SK-N-SH (cell line): Measurements from ENCODE around the gene GPR137B. TPM values are rescaled to one million over a fixed set of nuclear protein-coding genes. Genes with fewer than 3 reads are reported as not detected.

ENCODE experiments used
- CTCF ChIA-PET: fragments of 300-600, 350-600 bp; formaldehyde crosslinking; extraction: SDS; loops from one replicate; lab custom pipeline; 2021; lab: Yijun Ruan, JAX
- POLR2A ChIA-PET: fragments of 350-600 bp; sonication (Branson Sonifier 250); formaldehyde crosslinking; extraction: SDS; loops from one replicate; lab custom pipeline; 2020; ENCODE audit warnings: antibody characterized with exemption, inconsistent platforms; lab: Yijun Ruan, JAX
- DNase-seq: peaks from one replicate; pipeline ENCODE4 v3.0.0; 2012
- H2AFZ ChIP-seq: fragments of 200-600 bp; sonication (generic); 2 replicates; pipeline ENCODE4 v1.8.1; 2016; ENCODE audit warnings: antibody characterized with exemption, mild to moderate bottlenecking, low read depth
- H3F3A ChIP-seq: fragments of 200-600 bp; sonication (generic); replicated peaks from 2 replicates; pipeline ENCODE3; 2016; ENCODE audit warnings: antibody characterized with exemption, mild to moderate bottlenecking; ENCODE audit not compliant: insufficient read depth
- H3K27ac ChIP-seq, 2 experiments: fragments of 200-500 bp in 1 of 2; fragments of 200-600 bp in 1 of 2; sonication (Bioruptor generic) in 1 of 2; sonication (generic), shearing (Covaris generic) in 1 of 2; 2 replicates each; pipeline versions ENCODE4 v1.5.1 to v1.6.1; 2014 to 2016; ENCODE audit warnings: low read depth in 2 of 2, inconsistent platforms in 1 of 2, low read length in 1 of 2, mild to moderate bottlenecking in 1 of 2, mixed read lengths in 1 of 2
- H3K27me3 ChIP-seq: fragments of 200-600 bp; sonication (generic), shearing (Covaris generic); 2 replicates; pipeline ENCODE4 v1.6.1; 2016; ENCODE audit warnings: mixed run types; ENCODE audit not compliant: insufficient read depth
- H3K36me3 ChIP-seq, 2 experiments: fragments of 200-500 bp in 1 of 2; fragments of 200-600 bp in 1 of 2; sonication (Bioruptor generic) in 1 of 2; sonication (generic) in 1 of 2; replicated peaks in 1 of 2; 2 replicates each; pipeline versions ENCODE3 to v1.5.1; 2014 to 2016; ENCODE audit warnings: low read length in 1 of 2, mild to moderate bottlenecking in 1 of 2; ENCODE audit not compliant: insufficient read depth in 2 of 2, control insufficient read depth in 1 of 2
- H3K4me1 ChIP-seq, 2 experiments: fragments of 200-500 bp in 1 of 2; fragments of 200-600 bp in 1 of 2; sonication (Bioruptor generic) in 1 of 2; sonication (generic), shearing (Covaris generic) in 1 of 2; 2 replicates each; pipeline versions ENCODE4 v1.5.1 to v1.6.1; 2014 to 2016; ENCODE audit warnings: low read depth in 1 of 2, low read length in 1 of 2, mixed run types in 1 of 2; ENCODE audit not compliant: insufficient read depth in 2 of 2, control insufficient read depth in 1 of 2
- H3K4me2 ChIP-seq: fragments of 200-600 bp; sonication (generic), shearing (Covaris generic); 2 replicates; pipeline ENCODE4 v1.6.1; 2017; ENCODE audit warnings: mixed run types
- H3K4me3 ChIP-seq, 2 experiments: fragments of 200-500 bp in 1 of 2; fragments of 200-600 bp in 1 of 2; sonication (Bioruptor generic) in 1 of 2; sonication (generic), shearing (Covaris generic) in 1 of 2; 2 replicates each; pipeline versions ENCODE4 v1.5.1 to v1.8.1; 2014 to 2016; ENCODE audit warnings: low read depth in 2 of 2, inconsistent platforms in 1 of 2, low read length in 1 of 2, mild to moderate bottlenecking in 1 of 2, mixed read lengths in 1 of 2, moderate library complexity in 1 of 2
- H3K79me2 ChIP-seq: fragments of 200-600 bp; sonication (generic); 2 replicates; pipeline ENCODE4 v1.8.1; 2017; ENCODE audit warnings: mild to moderate bottlenecking; ENCODE audit not compliant: insufficient read depth
- H3K9ac ChIP-seq: fragments of 200-600 bp; sonication (generic); 2 replicates; pipeline ENCODE4 v1.6.1; 2017; ENCODE audit warnings: mixed run types
- H3K9me2 ChIP-seq: fragments of 200-600 bp; sonication (generic); 2 replicates; pipeline ENCODE4 v1.6.1; 2017; ENCODE audit warnings: mixed run types
- H3K9me3 ChIP-seq: fragments of 200-600 bp; sonication (generic); 2 replicates; pipeline ENCODE4 v1.6.1; 2017; ENCODE audit warnings: mixed run types, mild to moderate bottlenecking, moderate library complexity
- H4K20me1 ChIP-seq: fragments of 200-600 bp; sonication (generic); 2 replicates; pipeline ENCODE4 v1.6.1; 2017; ENCODE audit warnings: mild to moderate bottlenecking, mixed run types; ENCODE audit not compliant: insufficient read depth
- CTCF ChIP-seq: fragments of 200-600 bp; sonication (generic); IDR thresholded peaks from 2 replicates; pipeline ENCODE4 v1.6.1; 2017; ENCODE audit warnings: antibody characterized with exemption, mild to moderate bottlenecking, moderate library complexity
- EP300 ChIP-seq, 2 experiments: IDR thresholded peaks; 2 replicates each; pipeline versions ENCODE4 v1.4.0 to v1.6.1; 2012; ENCODE audit warnings: borderline replicate concordance in 1 of 2, low read depth in 1 of 2, low read length in 1 of 2
- FOSL2 ChIP-seq: IDR thresholded peaks from 2 replicates; pipeline ENCODE4 v1.4.0; 2012; ENCODE audit warnings: low read depth, mild to moderate bottlenecking, moderate library complexity, borderline replicate concordance
- FOXM1 ChIP-seq: IDR thresholded peaks from 2 replicates; pipeline ENCODE4 v1.4.0; 2012; ENCODE audit warnings: low read depth, mild to moderate bottlenecking
- GABPA ChIP-seq: IDR thresholded peaks from 2 replicates; pipeline ENCODE4 v1.4.0; 2012; ENCODE audit warnings: low read depth, mild to moderate bottlenecking
- IRF3 ChIP-seq: fragments of 150-350 bp; IDR thresholded peaks from 2 replicates; pipeline ENCODE4 v1.6.1; 2016; ENCODE audit warnings: mild to moderate bottlenecking, low read depth, low read length
- MEF2A ChIP-seq: IDR thresholded peaks from 2 replicates; pipeline ENCODE4 v1.4.0; 2012; ENCODE audit warnings: low read depth, borderline replicate concordance
- MXI1 ChIP-seq: IDR thresholded peaks from 2 replicates; pipeline ENCODE4 v1.6.1; 2012; ENCODE audit warnings: mild to moderate bottlenecking, low read depth, low read length, improper control_type of control experiment
- RAD21 ChIP-seq: IDR thresholded peaks from 2 replicates; pipeline ENCODE4 v1.6.1; 2012; ENCODE audit warnings: mild to moderate bottlenecking, low read length
- WGBS: methylation state at CpG from one replicate; pipeline ENCODE4 v1.1.6; 2017; ENCODE audit warnings: low lambda C conversion rate; 5-methylcytosine and 5-hydroxymethylcytosine counted together
- polyA plus RNA-seq, 3 experiments: library from polyadenylated mRNA; depleted of rRNA; stranded (reverse); fragments of >200 nt; gene quantifications; 2 replicates each; pipeline ENCODE4 v1.2.3, GENCODE V29; 2012
- TF ChIP-seq, protein P1 (sequence below): IDR thresholded peaks from 2 replicates; pipeline ENCODE4 v1.6.1; 2012; ENCODE audit warnings: mild to moderate bottlenecking, low read depth, low read length, moderate library complexity

The GPR137B gene
- polyA plus RNA-seq, 1 of the 3 experiments (the other 2 are of a cell fraction), result 7.0 TPM

DNA sequence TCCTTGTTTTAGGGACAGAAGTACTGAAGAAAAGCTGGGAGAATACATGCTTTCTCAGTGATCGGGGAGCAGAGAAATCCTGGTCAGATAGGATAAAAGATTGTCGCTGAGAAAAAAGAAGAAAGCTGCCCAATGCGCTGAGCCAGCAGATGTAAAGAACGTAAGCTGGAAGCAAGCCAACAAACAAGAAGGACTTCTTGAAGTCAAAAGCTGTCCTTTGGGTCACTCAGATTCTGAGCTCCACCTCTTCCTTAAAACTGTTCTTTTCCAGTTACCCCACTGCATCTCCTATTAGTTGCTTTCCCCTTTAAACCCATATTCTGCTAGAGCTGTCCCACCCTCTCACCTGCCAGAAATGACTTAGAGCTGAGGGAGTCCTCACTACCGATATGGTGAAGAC lies 64.8 kb downstream of the GPR137B start:
- CTCF ChIA-PET, result no interaction called here
- no peak for DNase-seq
- TF ChIP-seq GABPA (no peak), EP300 (IDR thresholded peaks at IDR 0.05; ENCODE audit: borderline replicate concordance in 1 of 2, low read depth in 1 of 2, low read length in 1 of 2) (no peak), CTCF (no peak), IRF3 (no peak), FOXM1 (no peak), FOSL2 (no peak)
- Histone ChIP-seq H3K9me3 (no peaks in the 10 kb centered on the region), H3K4me2 (no peak overlapping the region), H3K79me2 (no peaks in the 10 kb centered on the region), H3K4me3 (no peak overlapping the region), H3K9ac (no peak overlapping the region), H3K27ac (no peak overlapping the region), H3K4me1 (no peaks in the 10 kb centered on the region), H2AFZ (no peak overlapping the region), H3K27me3 (no peaks in the 10 kb centered on the region), H4K20me1 (no peaks in the 10 kb centered on the region), H3K9me2 (no peaks in the 10 kb centered on the region), H3F3A (no peaks in the 10 kb centered on the region), H3K36me3 (peaks cover 11 to 14% of the 10 kb centered on the region in 2 experiments)
- 95% methylated on average over 5 of the region's 5 CpGs for WGBS
- POLR2A ChIA-PET, result no interaction called here

DNA sequence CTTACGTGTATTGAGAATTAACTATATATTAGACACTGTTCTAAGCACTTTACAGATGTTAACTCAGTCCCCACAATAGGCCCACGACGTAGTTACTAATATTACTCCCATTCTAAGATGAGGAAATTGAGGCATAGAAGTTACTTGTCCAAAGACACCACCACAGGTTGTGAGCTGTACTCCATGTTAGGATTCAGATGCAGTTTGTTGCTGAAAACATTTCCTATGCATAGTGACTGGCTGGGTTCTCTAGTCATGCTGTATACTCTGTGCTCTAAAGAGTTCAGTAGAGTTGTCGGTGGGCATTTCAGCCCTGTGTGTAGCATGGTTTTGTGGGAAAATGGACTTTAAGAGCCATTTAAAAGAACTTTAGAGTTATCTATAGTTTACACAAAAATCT lies 65.2 kb downstream of the GPR137B start:
- DNase-seq, result no peak
- POLR2A ChIA-PET, result no interaction called here
- Histone ChIP-seq H3K4me1 (no peaks in the 10 kb centered on the region), H4K20me1 (no peaks in the 10 kb centered on the region), H3K36me3 (peaks cover 11 to 14% of the 10 kb centered on the region in 2 experiments), H3F3A (no peaks in the 10 kb centered on the region), H3K9me3 (no peaks in the 10 kb centered on the region), H3K27ac (no peak overlapping the region), H2AFZ (no peak overlapping the region), H3K4me3 (no peak overlapping the region), H3K27me3 (no peaks in the 10 kb centered on the region), H3K79me2 (no peaks in the 10 kb centered on the region), H3K9ac (no peak overlapping the region), H3K9me2 (no peaks in the 10 kb centered on the region), H3K4me2 (no peak overlapping the region)
- CTCF ChIA-PET, result no interaction called here
- no peak for TF ChIP-seq MXI1
- TF ChIP-seq IRF3, result no peak
- TF ChIP-seq CTCF, result no peak
- TF ChIP-seq RAD21, result no peak
- TF ChIP-seq, protein P1, sequence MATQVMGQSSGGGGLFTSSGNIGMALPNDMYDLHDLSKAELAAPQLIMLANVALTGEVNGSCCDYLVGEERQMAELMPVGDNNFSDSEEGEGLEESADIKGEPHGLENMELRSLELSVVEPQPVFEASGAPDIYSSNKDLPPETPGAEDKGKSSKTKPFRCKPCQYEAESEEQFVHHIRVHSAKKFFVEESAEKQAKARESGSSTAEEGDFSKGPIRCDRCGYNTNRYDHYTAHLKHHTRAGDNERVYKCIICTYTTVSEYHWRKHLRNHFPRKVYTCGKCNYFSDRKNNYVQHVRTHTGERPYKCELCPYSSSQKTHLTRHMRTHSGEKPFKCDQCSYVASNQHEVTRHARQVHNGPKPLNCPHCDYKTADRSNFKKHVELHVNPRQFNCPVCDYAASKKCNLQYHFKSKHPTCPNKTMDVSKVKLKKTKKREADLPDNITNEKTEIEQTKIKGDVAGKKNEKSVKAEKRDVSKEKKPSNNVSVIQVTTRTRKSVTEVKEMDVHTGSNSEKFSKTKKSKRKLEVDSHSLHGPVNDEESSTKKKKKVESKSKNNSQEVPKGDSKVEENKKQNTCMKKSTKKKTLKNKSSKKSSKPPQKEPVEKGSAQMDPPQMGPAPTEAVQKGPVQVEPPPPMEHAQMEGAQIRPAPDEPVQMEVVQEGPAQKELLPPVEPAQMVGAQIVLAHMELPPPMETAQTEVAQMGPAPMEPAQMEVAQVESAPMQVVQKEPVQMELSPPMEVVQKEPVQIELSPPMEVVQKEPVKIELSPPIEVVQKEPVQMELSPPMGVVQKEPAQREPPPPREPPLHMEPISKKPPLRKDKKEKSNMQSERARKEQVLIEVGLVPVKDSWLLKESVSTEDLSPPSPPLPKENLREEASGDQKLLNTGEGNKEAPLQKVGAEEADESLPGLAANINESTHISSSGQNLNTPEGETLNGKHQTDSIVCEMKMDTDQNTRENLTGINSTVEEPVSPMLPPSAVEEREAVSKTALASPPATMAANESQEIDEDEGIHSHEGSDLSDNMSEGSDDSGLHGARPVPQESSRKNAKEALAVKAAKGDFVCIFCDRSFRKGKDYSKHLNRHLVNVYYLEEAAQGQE, result no peak
- TF ChIP-seq GABPA, result no peak
- TF ChIP-seq FOXM1, result no peak
- TF ChIP-seq MEF2A, result no peak
- 87% methylated on average over 4 of the region's 4 CpGs for WGBS
